Mesenchymal stem cell (in vitro differentiated cells and primary cell): Measurements from ENCODE around the gene PLAAT2.

Experiments
- DNase-seq: peaks from one replicate; pipeline ENCODE4 v3.0.0-alpha.2; 2013
- H2AFZ ChIP-seq: one replicate; pipeline ENCODE4 v1.6.1; 2013; ENCODE audit warnings: low read depth, mild to moderate bottlenecking, control low read depth, inconsistent platforms, low read length, moderate library complexity
- H2AK5ac ChIP-seq: 2 replicates; pipeline ENCODE4 v1.6.1; 2013; ENCODE audit warnings: low read length, moderate library complexity, mild to moderate bottlenecking, inconsistent platforms; ENCODE audit not compliant: severe bottlenecking
- H2BK120ac ChIP-seq: one replicate; pipeline ENCODE4 v1.6.1; 2013; ENCODE audit warnings: low read depth, mild to moderate bottlenecking, inconsistent platforms, low read length, moderate library complexity
- H2BK12ac ChIP-seq, 2 experiments: one replicate each; pipeline ENCODE4 v1.6.1; 2013; ENCODE audit warnings: inconsistent platforms in 2 of 2, low read length in 2 of 2, mild to moderate bottlenecking in 2 of 2, moderate library complexity in 2 of 2, control low read depth in 1 of 2
- H2BK15ac ChIP-seq: one replicate; pipeline ENCODE4 v1.6.1; 2013; ENCODE audit warnings: mild to moderate bottlenecking, low read depth, inconsistent platforms; ENCODE audit not compliant: poor library complexity, severe bottlenecking
- H2BK5ac ChIP-seq: 2 replicates; pipeline ENCODE4 v1.6.1; 2013; ENCODE audit warnings: low read depth, mild to moderate bottlenecking, low read length, control low read depth, inconsistent platforms; ENCODE audit not compliant: poor library complexity, severe bottlenecking
- H3K14ac ChIP-seq, 2 experiments: one replicate each; pipeline ENCODE4 v1.6.1; 2013; ENCODE audit warnings: inconsistent platforms in 2 of 2, low read length in 2 of 2, control low read depth in 1 of 2, mild to moderate bottlenecking in 1 of 2, moderate library complexity in 1 of 2
- H3K18ac ChIP-seq, 2 experiments: one replicate each; pipeline ENCODE4 v1.6.1; 2013; ENCODE audit warnings: inconsistent platforms in 2 of 2, low read length in 2 of 2, control low read depth in 1 of 2, low read depth in 1 of 2, mild to moderate bottlenecking in 1 of 2
- H3K23ac ChIP-seq, 2 experiments: one replicate each; pipeline ENCODE4 v1.6.1; 2013; ENCODE audit warnings: inconsistent platforms in 2 of 2, low read length in 2 of 2, mild to moderate bottlenecking in 2 of 2, moderate library complexity in 2 of 2, control low read depth in 1 of 2
- H3K27ac ChIP-seq: 2 replicates; pipeline ENCODE4 v1.5.1; 2013; ENCODE audit warnings: mild to moderate bottlenecking, moderate library complexity, low read length, control low read depth, inconsistent platforms; ENCODE audit not compliant: poor library complexity, severe bottlenecking
- H3K27me3 ChIP-seq, 2 experiments: 2 replicates each; pipeline versions ENCODE4 v1.6.1 to v1.7.0; 2013; ENCODE audit warnings: low read length in 2 of 2, mild to moderate bottlenecking in 2 of 2, moderate library complexity in 2 of 2, control low read depth in 1 of 2, inconsistent platforms in 1 of 2; ENCODE audit not compliant: control insufficient read depth in 1 of 2, insufficient read depth in 1 of 2
- H3K36me3 ChIP-seq, 2 experiments: 2 replicates each; pipeline versions ENCODE4 v1.6.1 to v1.7.0; 2013; ENCODE audit warnings: low read length in 2 of 2, control low read depth in 1 of 2, inconsistent platforms in 1 of 2, low read depth in 1 of 2, mild to moderate bottlenecking in 1 of 2; ENCODE audit not compliant: insufficient read depth in 2 of 2, control insufficient read depth in 1 of 2
- H3K4ac ChIP-seq, 2 experiments: one replicate each; pipeline ENCODE4 v1.6.1; 2013; ENCODE audit warnings: inconsistent platforms in 2 of 2, low read length in 2 of 2, mild to moderate bottlenecking in 2 of 2, moderate library complexity in 2 of 2, control low read depth in 1 of 2, low read depth in 1 of 2
- H3K4me1 ChIP-seq: 2 replicates; pipeline ENCODE4 v1.6.1; 2013; ENCODE audit warnings: low read depth, low read length, control low read depth; ENCODE audit not compliant: control insufficient read depth, insufficient read depth
- H3K4me2 ChIP-seq: 2 replicates; pipeline ENCODE4 v1.6.1; 2013; ENCODE audit warnings: low read length, mild to moderate bottlenecking, inconsistent platforms; ENCODE audit not compliant: poor library complexity, severe bottlenecking
- H3K4me3 ChIP-seq, 2 experiments: 2 replicates each; pipeline versions ENCODE4 v1.5.1 to v1.7.0; 2013; ENCODE audit warnings: low read length in 2 of 2, mild to moderate bottlenecking in 2 of 2, control low read depth in 1 of 2, low read depth in 1 of 2; ENCODE audit not compliant: insufficient read depth in 1 of 2
- H3K79me1 ChIP-seq: replicated peaks from 2 replicates; pipeline ENCODE4 v1.6.1; 2013; ENCODE audit warnings: mild to moderate bottlenecking, control low read depth, low read length, inconsistent platforms; ENCODE audit not compliant: poor library complexity, severe bottlenecking
- H3K9ac ChIP-seq: 2 replicates; pipeline ENCODE4 v1.7.0; 2013; ENCODE audit warnings: mild to moderate bottlenecking, low read length, moderate library complexity
- H3K9me3 ChIP-seq: 2 replicates; pipeline ENCODE4 v1.7.0; 2013; ENCODE audit warnings: mild to moderate bottlenecking, low read length; ENCODE audit not compliant: control insufficient read depth
- H4K8ac ChIP-seq: one replicate; pipeline ENCODE4 v1.6.1; 2013; ENCODE audit warnings: inconsistent platforms, mild to moderate bottlenecking, low read length, moderate library complexity
- H4K91ac ChIP-seq: one replicate; pipeline ENCODE4 v1.6.1; 2013; ENCODE audit warnings: mild to moderate bottlenecking, low read length, inconsistent platforms
- WGBS: methylation state at CpG from one replicate; pipeline ENCODE4 v1.1.7; 2013; ENCODE audit warnings: mixed read lengths; 5-methylcytosine and 5-hydroxymethylcytosine counted together

Gene PLAAT2

DNA sequence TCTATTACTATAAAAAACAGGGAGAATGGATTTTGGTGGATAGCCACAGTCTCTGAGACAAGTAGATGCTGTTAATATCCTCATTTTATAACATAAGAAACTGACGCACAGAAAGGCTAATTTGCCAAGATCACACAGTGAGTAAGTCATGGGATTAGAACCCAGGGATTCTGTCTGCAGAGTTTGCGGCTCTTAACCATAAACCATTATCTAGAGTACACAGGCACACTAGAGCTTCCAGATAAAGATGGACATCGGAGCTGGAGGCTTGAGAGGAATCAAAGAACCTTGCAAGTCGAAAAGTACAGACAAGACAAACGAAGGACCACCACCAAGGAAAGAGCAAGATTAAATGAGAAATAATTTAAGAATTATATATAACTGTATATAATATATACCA, 46.0 kb downstream of the PLAAT2 start:
- H3K18ac ChIP-seq = no peak overlapping the region
- H3K9me3 ChIP-seq = no peaks in the 10 kb centered on the region
- H3K27me3 ChIP-seq = no peaks in the 10 kb centered on the region
- peaks cover 2% of the 10 kb centered on the region for H3K4me1 ChIP-seq
- no peak overlapping the region for H2BK120ac ChIP-seq
- H2BK15ac ChIP-seq = no peak overlapping the region
- H4K91ac ChIP-seq = no peak overlapping the region
- no peak overlapping the region for H3K27ac ChIP-seq
- no peak overlapping the region for H3K4me3 ChIP-seq
- no peak overlapping the region for H2AFZ ChIP-seq
- no peak overlapping the region for H3K9ac ChIP-seq
- no peaks in the 10 kb centered on the region for H3K79me1 ChIP-seq
- no peak for DNase-seq
- H2BK12ac ChIP-seq = no peak overlapping the region
- no peak overlapping the region for H2AK5ac ChIP-seq
- H4K8ac ChIP-seq = no peak overlapping the region
- H3K4ac ChIP-seq = no peak overlapping the region
- H3K14ac ChIP-seq = no peak overlapping the region
- no peak overlapping the region for H2BK5ac ChIP-seq
- 100% methylated on average over 3 of the region's 5 CpGs for WGBS
- H3K36me3 ChIP-seq = no peaks in the 10 kb centered on the region
- H3K23ac ChIP-seq = no peak overlapping the region
- H3K4me2 ChIP-seq = no peak overlapping the region

DNA sequence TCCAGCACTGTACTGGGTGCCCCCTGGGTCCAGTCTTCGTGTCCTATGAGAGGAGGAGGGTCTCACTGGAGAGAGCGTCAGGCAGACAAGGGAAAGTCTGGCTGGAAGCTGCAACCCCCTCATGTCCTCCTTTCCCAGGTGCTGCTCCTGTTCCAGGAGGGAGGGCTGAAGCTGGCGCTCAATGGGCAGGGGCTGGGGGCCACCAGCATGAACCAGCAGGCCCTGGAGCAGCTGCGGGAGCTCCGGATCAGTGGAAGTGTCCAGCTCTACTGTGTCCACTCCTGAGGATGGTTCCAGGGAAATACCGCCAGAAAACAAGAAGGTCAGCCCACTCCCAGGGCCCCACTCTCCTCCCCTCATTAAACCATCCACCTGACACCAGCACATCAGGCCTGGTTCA, 47.1 kb downstream of the PLAAT2 start:
- peaks cover 7% of the 10 kb centered on the region for H3K4me1 ChIP-seq
- no peak overlapping the region for H2BK5ac ChIP-seq
- no peak overlapping the region for H3K14ac ChIP-seq
- H3K27me3 ChIP-seq = no peaks in the 10 kb centered on the region
- no peaks in the 10 kb centered on the region for H3K9me3 ChIP-seq
- WGBS = 90% methylated on average over 6 of the region's 6 CpGs
- H3K4ac ChIP-seq = no peak overlapping the region
- no peak overlapping the region for H2AFZ ChIP-seq
- no peaks in the 10 kb centered on the region for H3K36me3 ChIP-seq
- no peak overlapping the region for H2AK5ac ChIP-seq
- no peak overlapping the region for H3K4me3 ChIP-seq
- no peak overlapping the region for H4K8ac ChIP-seq
- no peak overlapping the region for H3K27ac ChIP-seq
- no peaks in the 10 kb centered on the region for H3K79me1 ChIP-seq
- no peak overlapping the region for H3K4me2 ChIP-seq
- no peak overlapping the region for H3K18ac ChIP-seq
- no peak overlapping the region for H3K9ac ChIP-seq
- no peak overlapping the region for H2BK12ac ChIP-seq
- DNase-seq = no peak
- no peak overlapping the region for H2BK120ac ChIP-seq
- H2BK15ac ChIP-seq = no peak overlapping the region
- H4K91ac ChIP-seq = no peak overlapping the region
- no peak overlapping the region for H3K23ac ChIP-seq

DNA sequence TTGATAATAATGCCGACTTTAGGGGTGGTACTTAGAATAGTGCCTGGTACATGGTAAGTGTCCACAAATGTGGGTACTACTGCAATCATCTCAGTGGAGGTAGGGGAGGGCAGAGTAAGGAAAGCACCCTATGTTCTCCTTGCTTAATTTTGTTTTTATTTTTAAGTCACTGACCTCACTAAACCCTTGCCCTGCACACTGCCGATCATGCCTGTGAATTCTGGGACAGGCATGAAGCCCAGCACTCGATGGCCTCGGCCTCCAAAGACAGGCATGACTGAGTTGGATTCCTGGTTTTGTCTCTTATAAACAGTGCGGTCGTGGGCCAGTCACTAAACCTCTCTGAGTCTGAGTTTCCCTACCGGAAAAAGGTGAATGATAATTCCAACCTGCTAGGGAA, 50.4 kb downstream of the PLAAT2 start:
- Histone ChIP-seq H2AFZ (no peak overlapping the region), H3K4ac (no peak overlapping the region), H3K23ac (no peak overlapping the region), H4K8ac (no peak overlapping the region), H2BK15ac (no peak overlapping the region), H3K4me2 (no peak overlapping the region), H3K27me3 (no peaks in the 10 kb centered on the region), H3K14ac (no peak overlapping the region), H3K4me1 (peaks cover 16% of the 10 kb centered on the region), H2BK5ac (no peak overlapping the region), H3K9me3 (no peaks in the 10 kb centered on the region), H3K27ac (no peak overlapping the region), H3K79me1 (no peaks in the 10 kb centered on the region), H3K18ac (no peak overlapping the region), H2AK5ac (no peak overlapping the region), H2BK120ac (no peak overlapping the region), H4K91ac (no peak overlapping the region), H3K36me3 (no peaks in the 10 kb centered on the region), H3K9ac (no peak overlapping the region), H3K4me3 (no peak overlapping the region), H2BK12ac (no peak overlapping the region)
- DNase-seq = no peak
- WGBS = 93% methylated on average over 7 of the region's 7 CpGs

DNA sequence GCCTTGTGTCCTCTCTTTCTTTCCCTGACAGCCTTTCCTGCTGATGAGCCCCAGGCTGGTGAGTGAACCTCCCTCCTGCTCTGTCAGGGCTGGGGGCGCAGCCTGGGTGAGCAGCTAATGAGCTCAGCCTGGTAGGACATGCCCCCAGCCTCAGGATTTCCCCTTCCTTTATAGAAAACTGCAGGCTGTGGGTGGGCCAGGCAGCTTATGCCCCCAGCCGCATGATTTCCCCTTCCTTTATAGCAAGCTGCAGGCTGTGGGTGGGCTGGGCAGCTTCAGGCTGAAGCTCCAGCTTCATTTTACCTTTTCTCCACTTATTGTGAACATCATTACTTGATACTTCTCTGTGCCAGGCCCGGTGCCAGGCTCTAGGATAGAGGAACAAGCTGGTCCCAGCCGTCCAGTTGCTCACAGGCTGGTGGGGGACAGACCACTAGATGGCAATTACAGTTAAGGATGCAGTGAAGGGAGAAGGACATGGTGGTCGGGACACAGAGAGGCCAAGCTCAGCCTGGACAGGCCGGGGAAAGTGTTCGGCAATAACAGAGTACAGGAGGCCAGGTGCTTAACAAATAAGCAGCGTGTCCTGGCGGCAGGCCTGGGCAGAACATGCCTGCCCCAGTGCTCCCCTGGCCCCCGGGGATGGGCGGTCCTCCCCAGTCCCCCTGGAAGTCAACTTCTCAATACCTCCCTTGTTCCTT, 52.0 kb downstream of the PLAAT2 start:
- no peak overlapping the region for H4K8ac ChIP-seq

More for the DNA sequence above, 52.0 kb downstream of the PLAAT2 start:
- Histone ChIP-seq H3K79me1 (no peaks in the 10 kb centered on the region), H3K4me1 (peaks cover 24% of the 10 kb centered on the region), H2BK5ac (no peak overlapping the region), H3K9ac (peak overlapping the region; percentile 39), H3K4ac (no peak overlapping the region), H3K4me2 (no peak overlapping the region), H2AK5ac (no peak overlapping the region), H3K23ac (no peak overlapping the region), H3K27ac (no peak overlapping the region), H3K4me3 (peak overlapping the region in 1 of 2 experiments; percentile 14), H2AFZ (no peak overlapping the region), H2BK15ac (no peak overlapping the region), H3K9me3 (no peaks in the 10 kb centered on the region), H3K14ac (no peak overlapping the region), H4K91ac (no peak overlapping the region), H3K36me3 (no peaks in the 10 kb centered on the region), H2BK12ac (no peak overlapping the region), H3K18ac (no peak overlapping the region), H2BK120ac (no peak overlapping the region), H3K27me3 (no peaks in the 10 kb centered on the region)
- no peak for DNase-seq
- 80% methylated on average over 11 of the region's 11 CpGs for WGBS
